ENCODE data around the gene SPRR2A. TPM values are rescaled to one million over a fixed set of nuclear protein-coding genes. Genes with fewer than 3 reads are reported as not detected.
"Not testable (repeated sequence)": the region's sequence is repeated elsewhere in the genome, so short reads cannot be mapped to it uniquely, and the experiment has no call there.

Gene SPRR2A
- total RNA-seq, 1 donor, result not detected

GRCh38 chr1:153072806-153073726 is 15.8 kb upstream of the SPRR2A start:
- no peak for DNase-seq (ENCODE audit: low read depth)
- no peak overlapping the region for H3K4me3 ChIP-seq (ENCODE audit: low read depth, low read length)
- TF ChIP-seq CTCF (IDR thresholded peaks at IDR 0.05; ENCODE audit: insufficient read depth, low read depth, low read length), result no peak

DNA sequence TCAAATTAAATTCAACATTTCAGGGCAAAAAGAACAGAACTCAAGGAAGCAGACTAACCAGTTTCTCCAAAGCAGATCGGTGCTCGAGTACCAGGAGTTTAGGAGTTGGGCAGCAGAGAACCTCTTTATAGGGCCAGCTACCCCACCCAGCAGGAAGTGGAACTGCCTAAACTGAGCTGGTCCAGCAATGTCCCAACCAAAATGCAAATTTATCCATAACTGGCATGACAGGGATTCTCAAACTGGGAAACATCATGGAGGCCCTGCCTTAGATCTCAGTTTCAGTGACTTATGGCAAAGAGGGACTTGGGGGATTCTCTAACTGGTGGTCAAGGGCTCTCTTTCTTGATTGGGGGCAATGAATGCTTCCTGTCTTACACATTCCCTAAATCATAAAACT is 14.2 kb upstream of the SPRR2A start, which contains the start of gene SPRR2B:
SPRR2B (minus strand) TSS at position 101 of the 400 bp plus-strand sequence. CDS start 772 bp downstream, outside the sequence.
- DNase-seq (ENCODE audit: low read depth), result no peak
- H3K4me3 ChIP-seq (ENCODE audit: low read depth, low read length), result no peak within 1 kb of the TSS
- TF ChIP-seq CTCF (IDR thresholded peaks at IDR 0.05; ENCODE audit: insufficient read depth, low read depth, low read length), result no peak

- H3K4me3 ChIP-seq (ENCODE audit: low read depth, low read length), result no peak overlapping the region
- no peak for DNase-seq (ENCODE audit: low read depth)
- no peak for TF ChIP-seq CTCF (IDR thresholded peaks at IDR 0.05; ENCODE audit: insufficient read depth, low read depth, low read length)
Observed at GRCh38 chr1:153070243-153070642, 12.9 kb upstream of the SPRR2A start.

DNA sequence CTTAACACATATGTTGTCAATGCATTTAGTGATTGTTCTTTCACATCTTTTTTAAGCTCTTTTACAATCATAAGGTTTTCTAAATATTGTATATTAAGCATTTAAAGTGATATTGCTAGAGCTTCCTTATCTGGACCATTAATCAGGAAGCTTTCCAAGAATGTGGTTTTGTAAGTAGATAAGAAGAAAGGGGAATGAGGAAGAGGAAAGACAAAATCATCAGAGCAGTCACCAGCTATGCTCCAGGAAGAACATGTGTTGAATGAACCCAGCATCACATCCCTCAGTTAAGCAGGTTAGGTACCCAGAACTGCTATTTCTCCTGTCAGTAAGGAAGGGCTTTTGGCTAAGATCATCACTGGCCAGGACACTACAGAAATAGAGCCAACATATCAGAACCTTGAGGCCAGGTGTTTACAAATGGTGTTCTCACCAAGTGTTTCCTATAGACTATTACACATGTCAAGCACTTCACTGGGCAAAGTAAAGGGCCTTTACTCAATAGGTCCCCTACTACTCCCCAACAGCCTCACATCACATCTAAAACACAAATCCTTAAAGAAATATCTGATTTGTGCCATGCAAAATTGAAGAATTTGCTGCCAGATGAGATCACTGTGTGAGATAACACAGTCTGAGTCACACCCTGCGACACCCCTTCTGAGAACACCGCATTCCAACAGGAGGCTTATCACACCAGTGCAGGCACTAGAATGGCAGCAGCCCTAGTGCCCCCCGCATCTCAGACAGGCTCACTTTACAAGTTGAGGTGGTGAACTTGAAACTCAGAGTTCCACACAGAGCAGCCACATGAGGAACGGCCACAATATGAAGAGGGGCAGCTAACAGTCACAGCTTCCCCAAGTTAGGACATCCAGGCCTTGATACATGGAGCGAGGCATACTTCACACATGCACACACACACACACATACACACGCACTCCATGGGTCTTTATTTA is 1.8 kb upstream of the SPRR2A start:
- H3K4me3 ChIP-seq (ENCODE audit: low read depth, low read length), result no peak overlapping the region
- TF ChIP-seq CTCF (IDR thresholded peaks at IDR 0.05; ENCODE audit: insufficient read depth, low read depth, low read length), result no peak
- DNase-seq (ENCODE audit: low read depth), result no peak

DNA sequence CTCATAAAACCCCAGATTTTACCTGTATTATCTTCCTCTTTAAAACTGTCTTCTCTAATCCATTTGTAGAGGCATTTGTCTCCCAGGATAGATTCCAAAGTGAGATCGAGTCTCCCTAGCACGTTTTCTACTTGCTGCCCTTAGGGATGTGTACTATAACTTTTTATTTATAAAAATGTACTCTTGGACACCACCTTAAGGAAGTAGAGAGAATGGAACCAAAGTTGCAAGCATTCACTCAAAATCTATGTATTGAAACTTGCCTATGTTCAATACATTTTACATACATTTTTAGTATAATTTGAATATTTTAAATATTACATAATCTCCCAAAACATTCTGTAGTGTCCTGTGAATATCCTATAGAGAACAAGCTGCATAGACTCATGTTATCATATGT is 842 bp upstream of the SPRR2A start:
- no peak for DNase-seq (ENCODE audit: low read depth)
- no peak overlapping the region for H3K4me3 ChIP-seq (ENCODE audit: low read depth, low read length)
- TF ChIP-seq CTCF (IDR thresholded peaks at IDR 0.05; ENCODE audit: insufficient read depth, low read depth, low read length), result no peak

DNA sequence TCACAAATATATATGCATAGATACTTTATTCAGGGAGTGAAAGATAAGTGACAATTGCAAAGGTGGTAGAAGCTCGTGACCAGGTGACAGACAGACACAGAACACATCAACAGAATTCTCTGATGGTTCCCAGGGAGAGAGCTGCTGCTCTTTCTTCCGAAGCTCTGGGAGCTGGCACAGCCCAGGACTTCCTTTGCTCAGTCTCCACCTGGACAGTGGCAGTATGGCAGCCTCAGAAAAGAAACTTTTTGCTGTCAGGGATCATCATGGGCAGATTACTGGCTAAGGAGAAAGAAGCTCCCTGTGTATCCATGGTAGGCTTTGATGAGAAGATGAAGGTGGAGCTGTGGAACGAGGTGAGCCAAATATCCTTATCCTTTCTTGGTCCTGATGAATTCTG is 1.2 kb downstream of the SPRR2A start:
- not testable (repeated sequence) for DNase-seq (ENCODE audit: low read depth); H3K4me3 ChIP-seq (ENCODE audit: low read depth, low read length)

GRCh38 chr1:153049211-153049610 is 8.1 kb downstream of the SPRR2A start:
- no peak for DNase-seq (ENCODE audit: low read depth)
- TF ChIP-seq CTCF (IDR thresholded peaks at IDR 0.05; ENCODE audit: insufficient read depth, low read depth, low read length), result no peak

More at GRCh38 chr1:153049211-153049610, 8.1 kb downstream of the SPRR2A start:
- H3K4me3 ChIP-seq (ENCODE audit: low read depth, low read length), result no peak overlapping the region

Measured in fibroblast of villous mesenchyme (primary cell).